Right lobe of liver (tissue), 6 donors: ENCODE results near the gene CDC42BPB. TPM values are rescaled to one million over a fixed set of nuclear protein-coding genes. Genes with fewer than 3 reads are reported as not detected.

ENCODE experiments used
- ATAC-seq, 4 donors: fragments of 200-7000 bp; cut with Tn5 transposase; one replicate each; pipeline ENCODE4 v1.9.1; 2020; ENCODE audit warnings: mild to moderate bottlenecking in 4 of 4, moderate library complexity in 4 of 4
- DNase-seq, 3 donors: peaks; one replicate each; pipeline ENCODE4 v3.0.0-alpha.2; 2020
- H3K27ac ChIP-seq, 3 donors: fragments of 200-600 bp; one replicate each; pipeline ENCODE4 v1.8.0; 2022
- H3K27me3 ChIP-seq, 2 donors: fragments of 200-600 bp; one replicate each; pipeline ENCODE4 v1.8.0; 2022
- H3K36me3 ChIP-seq, 4 donors: fragments of 200-600 bp; sonication (generic) in 1 of 4; one replicate each; pipeline versions ENCODE4 v1.5.1 to v1.8.0; 2017 to 2022; ENCODE audit warnings: control low read depth in 1 of 4
- H3K4me1 ChIP-seq, 4 donors: fragments of 200-600 bp; sonication (generic) in 1 of 4; one replicate each; pipeline versions ENCODE4 v1.5.1 to v1.8.0; 2017 to 2022; ENCODE audit warnings: control low read depth in 1 of 4
- H3K4me3 ChIP-seq, 3 donors: fragments of 200-600 bp; one replicate each; pipeline ENCODE4 v1.8.0; 2022
- H3K9me3 ChIP-seq, 4 donors: fragments of 200-600 bp; sonication (generic) in 1 of 4; one replicate each; pipeline versions ENCODE4 v1.5.1 to v1.8.0; 2017 to 2022; ENCODE audit warnings: control low read depth in 1 of 4
- CTCF ChIP-seq, 4 donors: fragments of 200-600 bp in 3 of 4; fragments of 450-650 bp in 1 of 4; IDR thresholded peaks; one replicate each; pipeline versions ENCODE4 v1.5.1 to v1.8.0; 2016 to 2022; ENCODE audit warnings: antibody characterized with exemption in 4 of 4, mild to moderate bottlenecking in 2 of 4
- POLR2A ChIP-seq: fragments of 450-650 bp; IDR thresholded peaks from one replicate; pipeline ENCODE4 v1.6.1; 2017; ENCODE audit warnings: antibody characterized with exemption, mild to moderate bottlenecking
- WGBS: methylation state at CpG from one replicate; pipeline ENCODE4 v1.1.6; 2018; ENCODE audit warnings: low coverage, low lambda C conversion rate; ENCODE audit not compliant: insufficient coverage; ENCODE audit errors: missing lambda C conversion rate; 5-methylcytosine and 5-hydroxymethylcytosine counted together
- intact Hi-C, 2 donors: fragments of 100-400 bp; cut with DNase I; formaldehyde crosslinking; loops; one replicate each; pipeline versions ENCODE4 v1.11.2 to v1.14.1; 2022
- total RNA-seq, 6 experiments: library from RNA; depleted of rRNA in 2 of 6; stranded (reverse); fragments of >200 nt in 2 of 6; fragmentation: NEBNext Ultra II Directional in 3 of 6; extraction: Animal tissue kit (Norgen Biotek cat#: 25700) in 3 of 6; gene quantifications; one replicate each; pipeline versions ENCODE4 v1.1.0 to v1.2.4, GENCODE V29; 2016 to 2023
- donor health status: DM: no; HTN: yes; CAD: no.
- donor health status: DM: no; HTN: no; CAD: no.
- donor health status: DM: no; HTN: no; CAD: no.
- donor health status: DM: no; HTN: yes; CAD: no.
- donor health status: DM: no; HTN: yes; CAD: no.

Gene CDC42BPB
- total RNA-seq, 6 experiments from 2014 or later = 38.4 to 55.5 (median 43.0) TPM

- peaks cover 16 to 96% (median 53%) of the 10 kb centered on the region in 4 donors for H3K36me3 ChIP-seq
- H3K4me3 ChIP-seq = no peak overlapping the region
- no peaks in the 10 kb centered on the region for H3K27me3 ChIP-seq
- no peak overlapping the region for H3K27ac ChIP-seq
- H3K4me1 ChIP-seq = no peaks in the 10 kb centered on the region
- 96% methylated on average over 13 of the region's 39 CpGs for WGBS
- DNase-seq = no peak
- intact Hi-C loops = no loop called here
- TF ChIP-seq CTCF (IDR thresholded peaks at IDR 0.05) = no peak
- TF ChIP-seq POLR2A = no peak
- no peak for ATAC-seq
- no peaks in the 10 kb centered on the region for H3K9me3 ChIP-seq
Observed at GRCh38 chr14:102964152-102964730, 93.1 kb downstream of the CDC42BPB start.

- Histone ChIP-seq H3K4me3 (no peak overlapping the region), H3K4me1 (no peaks in the 10 kb centered on the region), H3K27ac (no peak overlapping the region), H3K36me3 (peaks cover 5 to 94% (median 51%) of the 10 kb centered on the region in 4 donors), H3K27me3 (no peaks in the 10 kb centered on the region), H3K9me3 (no peaks in the 10 kb centered on the region)
- 58% methylated on average over 7 of the region's 9 CpGs for WGBS
- DNase-seq (no peak), ATAC-seq (peak; percentile 54 to 80 (median 78))
- TF ChIP-seq CTCF (IDR thresholded peaks at IDR 0.05) (no peak), POLR2A (no peak)
- intact Hi-C loops = no loop called here
Observed at GRCh38 chr14:102962111-102962627, 95.2 kb downstream of the CDC42BPB start.

- ATAC-seq (no peak), DNase-seq (no peak)
- Histone ChIP-seq H3K4me1 (no peaks in the 10 kb centered on the region), H3K27ac (no peak overlapping the region), H3K36me3 (peaks cover 3 to 83% (median 39%) of the 10 kb centered on the region in 4 donors), H3K9me3 (no peaks in the 10 kb centered on the region), H3K4me3 (no peak overlapping the region), H3K27me3 (no peaks in the 10 kb centered on the region)
- 80% methylated on average over 1 of the region's 10 CpGs for WGBS
- intact Hi-C loops = no loop called here
- TF ChIP-seq POLR2A (no peak), CTCF (IDR thresholded peaks at IDR 0.05) (no peak)
Observed at GRCh38 chr14:102958461-102958860, 98.9 kb downstream of the CDC42BPB start.

GRCh38 chr14:102957222-102957621 is 100.1 kb downstream of the CDC42BPB start:
- intact Hi-C loops = no loop called here
- TF ChIP-seq CTCF (IDR thresholded peaks at IDR 0.05) = no peak
- TF ChIP-seq POLR2A = no peak
- ATAC-seq (no peak), DNase-seq (no peak)
- peaks cover 3 to 83% (median 41%) of the 10 kb centered on the region in 4 donors for H3K36me3 ChIP-seq
- 92% methylated on average over 7 of the region's 10 CpGs for WGBS
- no peaks in the 10 kb centered on the region for H3K27me3 ChIP-seq
- no peaks in the 10 kb centered on the region for H3K9me3 ChIP-seq
- H3K4me1 ChIP-seq = no peaks in the 10 kb centered on the region
- no peak overlapping the region for H3K27ac ChIP-seq
- no peak overlapping the region for H3K4me3 ChIP-seq
